Left ventricle myocardium inferior (tissue), 1 donor: ENCODE data around the gene LCP2. TPM values are rescaled to one million over a fixed set of nuclear protein-coding genes. Genes with fewer than 3 reads are reported as not detected.

Experiments used
- DNase-seq: peaks from one replicate; pipeline ENCODE4 v3.0.0-alpha.2; 2020
- H3K27ac ChIP-seq: fragments of 200-600 bp; replicated peaks from 2 replicates; pipeline ENCODE4 v1.8.0; 2021
- H3K27me3 ChIP-seq: fragments of 200-600 bp; 2 replicates; pipeline ENCODE4 v1.8.0; 2021; ENCODE audit warnings: low read depth
- H3K36me3 ChIP-seq: fragments of 200-600 bp; 2 replicates; pipeline ENCODE4 v1.8.0; 2021
- H3K4me1 ChIP-seq: fragments of 200-600 bp; 2 replicates; pipeline ENCODE4 v1.8.0; 2021
- H3K4me3 ChIP-seq: fragments of 200-600 bp; 2 replicates; pipeline ENCODE4 v1.8.0; 2021; ENCODE audit warnings: mild to moderate bottlenecking, moderate library complexity
- H3K9me3 ChIP-seq: fragments of 200-600 bp; replicated peaks from 2 replicates; pipeline ENCODE4 v1.8.0; 2021
- CTCF ChIP-seq: fragments of 200-600 bp; IDR thresholded peaks from 2 replicates; pipeline ENCODE4 v1.8.0; 2021; ENCODE audit warnings: antibody characterized with exemption, mild to moderate bottlenecking, borderline replicate concordance
- intact Hi-C: fragments of 100-400 bp; cut with micrococcal nuclease; formaldehyde crosslinking; loops from one replicate; pipeline ENCODE4 v1.11.0; 2022
- total RNA-seq: library from RNA; stranded (reverse); fragmentation: NEBNext Ultra II Directional; extraction: Animal tissue kit (Norgen Biotek cat#: 25700); gene quantifications from one replicate; pipeline ENCODE4 v1.2.1, GENCODE V29; 2021
- donor health status: DM: no; HTN: yes; CAD: no; lungs with severe emphysema.

LCP2 gene
- total RNA-seq, 1 donor from 2014 or later, result 3.9 TPM

- no peaks in the 10 kb centered on the region for H3K36me3 ChIP-seq
- no peak for DNase-seq
- H3K4me3 ChIP-seq, result no peak overlapping the region
- H3K27ac ChIP-seq, result no peak overlapping the region
- H3K9me3 ChIP-seq, result peaks cover 5% of the 10 kb centered on the region
- no peaks in the 10 kb centered on the region for H3K27me3 ChIP-seq
- intact Hi-C loops, result no loop called here
- H3K4me1 ChIP-seq, result peaks cover 5% of the 10 kb centered on the region
- no peak for TF ChIP-seq CTCF
Observed at GRCh38 chr5:170341545-170341944, 44.0 kb upstream of the LCP2 start.

- no peaks in the 10 kb centered on the region for H3K27me3 ChIP-seq
- no peak for DNase-seq
- no peaks in the 10 kb centered on the region for H3K9me3 ChIP-seq
- H3K36me3 ChIP-seq, result no peaks in the 10 kb centered on the region
- no peak overlapping the region for H3K27ac ChIP-seq
- no peak overlapping the region for H3K4me3 ChIP-seq
- TF ChIP-seq CTCF, result no peak
- H3K4me1 ChIP-seq, result peaks cover 5% of the 10 kb centered on the region
- intact Hi-C loops, result no loop called here
Observed at GRCh38 chr5:170339780-170340167, 42.2 kb upstream of the LCP2 start.

GRCh38 chr5:170338933-170339779 is 41.6 kb upstream of the LCP2 start:
- no peak overlapping the region for H3K4me3 ChIP-seq
- intact Hi-C loops, result no loop called here
- H3K9me3 ChIP-seq, result no peaks in the 10 kb centered on the region
- peaks cover 5% of the 10 kb centered on the region for H3K4me1 ChIP-seq
- H3K27me3 ChIP-seq, result no peaks in the 10 kb centered on the region
- H3K27ac ChIP-seq, result no peak overlapping the region
- H3K36me3 ChIP-seq, result no peaks in the 10 kb centered on the region
- peak; percentile 63 for TF ChIP-seq CTCF
- no peak for DNase-seq

- Histone ChIP-seq H3K36me3 (no peaks in the 10 kb centered on the region), H3K4me3 (no peak overlapping the region), H3K4me1 (peaks cover 5% of the 10 kb centered on the region), H3K27ac (no peak overlapping the region), H3K9me3 (no peaks in the 10 kb centered on the region), H3K27me3 (no peaks in the 10 kb centered on the region)
- no peak for DNase-seq
- intact Hi-C loops, result no loop called here
- no peak for TF ChIP-seq CTCF
Observed at GRCh38 chr5:170338291-170338690, 40.7 kb upstream of the LCP2 start.

GRCh38 chr5:170337045-170337733 is 39.6 kb upstream of the LCP2 start:
- TF ChIP-seq CTCF, result no peak
- Histone ChIP-seq H3K27ac (no peak overlapping the region), H3K9me3 (no peaks in the 10 kb centered on the region), H3K4me1 (peaks cover 5% of the 10 kb centered on the region), H3K4me3 (no peak overlapping the region), H3K27me3 (no peaks in the 10 kb centered on the region), H3K36me3 (no peaks in the 10 kb centered on the region)
- DNase-seq, result no peak
- intact Hi-C loops, result no loop called here
